NCI-H2171 (cell line): ENCODE measurements around the gene ADGRD2.
A peak's percentile ranks its signal among the peaks of the same experiment; 100 is the strongest.

Experiments used
- DNase-seq: peaks from one replicate; lab custom pipeline; 2025; lab: John Stamatoyannopoulos, UW

The ADGRD2 gene

GRCh38 chr9:124439086-124439485, 11.2 kb upstream of the ADGRD2 start:
- DNase-seq = no peak

- DNase-seq = no peak
Measured at GRCh38 chr9:124439686-124440243, 10.5 kb upstream of the ADGRD2 start.

- DNase-seq = no peak
Measured at GRCh38 chr9:124440786-124441185, 9.5 kb upstream of the ADGRD2 start.

GRCh38 chr9:124441291-124441690, 9.0 kb upstream of the ADGRD2 start:
- DNase-seq = no peak

- DNase-seq = no peak
Measured at GRCh38 chr9:124442379-124442778, 7.9 kb upstream of the ADGRD2 start.

GRCh38 chr9:124442826-124443225, 7.4 kb upstream of the ADGRD2 start:
- DNase-seq = no peak

GRCh38 chr9:124443625-124444024, 6.6 kb upstream of the ADGRD2 start:
- no peak for DNase-seq

- peak; percentile 16 for DNase-seq
Measured at GRCh38 chr9:124444166-124444565, 6.1 kb upstream of the ADGRD2 start.

GRCh38 chr9:124447297-124447661, 3.0 kb upstream of the ADGRD2 start:
- DNase-seq = no peak

- no peak for DNase-seq
Measured at GRCh38 chr9:124448019-124448418, 2.2 kb upstream of the ADGRD2 start.

GRCh38 chr9:124449381-124450151, 685 bp upstream of the ADGRD2 start:
- no peak for DNase-seq

- no peak for DNase-seq
Measured at GRCh38 chr9:124450931-124451661, 845 bp downstream of the ADGRD2 start.

GRCh38 chr9:124452326-124452725, 2.1 kb downstream of the ADGRD2 start:
- DNase-seq = no peak

- DNase-seq = no peak
Measured at GRCh38 chr9:124452841-124453585, 2.8 kb downstream of the ADGRD2 start.

GRCh38 chr9:124453586-124454191, 3.4 kb downstream of the ADGRD2 start:
- no peak for DNase-seq

- no peak for DNase-seq
Measured at GRCh38 chr9:124454296-124454695, 4.0 kb downstream of the ADGRD2 start.

GRCh38 chr9:124454791-124455443, 4.7 kb downstream of the ADGRD2 start:
- no peak for DNase-seq

GRCh38 chr9:124455820-124456219, 5.6 kb downstream of the ADGRD2 start:
- no peak for DNase-seq

- no peak for DNase-seq
Measured at GRCh38 chr9:124456341-124457078, 6.3 kb downstream of the ADGRD2 start.

- no peak for DNase-seq
Measured at GRCh38 chr9:124457079-124457886, 7.0 kb downstream of the ADGRD2 start.
